GM12891 (cell line): ENCODE data around the gene PCYT1B.

Experiments used
- PAX5 ChIP-seq: IDR thresholded peaks from 2 replicates; pipeline ENCODE4 v1.6.1; 2011; ENCODE audit warnings: low read length, moderate library complexity, mild to moderate bottlenecking; ENCODE audit not compliant: insufficient read depth, severe bottlenecking
- POLR2A ChIP-seq: IDR thresholded peaks from 2 replicates; pipeline ENCODE4 v1.6.1; 2011; ENCODE audit warnings: low read depth, low read length, control low read depth
- POU2F2 ChIP-seq: IDR thresholded peaks from 2 replicates; pipeline ENCODE4 v1.6.1; 2011; ENCODE audit warnings: low read depth, mild to moderate bottlenecking, control low read depth, low read length, moderate library complexity
- SPI1 ChIP-seq: IDR thresholded peaks from 2 replicates; pipeline ENCODE4 v1.6.1; 2011; ENCODE audit warnings: low read depth, low read length, control low read depth

DNA sequence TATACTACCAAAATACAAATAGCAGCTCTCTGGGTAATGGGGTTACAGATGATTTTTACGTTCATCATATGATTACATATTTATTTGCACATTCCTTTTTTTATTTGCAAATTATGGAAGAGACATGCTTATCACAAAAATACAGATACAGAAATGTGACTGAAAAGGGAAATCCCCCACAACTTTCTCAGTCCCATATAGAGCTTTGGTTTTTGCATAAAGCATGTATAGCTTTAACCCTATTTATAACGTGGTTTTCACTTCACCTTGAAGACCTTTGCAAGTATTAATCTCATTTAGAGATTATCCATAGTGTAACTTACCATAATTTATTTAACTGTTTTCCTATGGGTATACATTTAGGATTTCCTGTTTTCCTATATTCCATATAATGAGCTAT, 126.7 kb downstream of the PCYT1B start:
- TF ChIP-seq SPI1 = no peak
- no peak for TF ChIP-seq PAX5
- no peak for TF ChIP-seq POU2F2
- TF ChIP-seq POLR2A = no peak
